WTC11 (cell line): ENCODE measurements around the gene PALD1. TPM values are rescaled to one million over a fixed set of nuclear protein-coding genes. Genes with fewer than 3 reads are reported as not detected.

Experiments
- ATAC-seq: fragments of 200-7000 bp; cut with Tn5 transposase; 2 replicates; pipeline ENCODE4 v1.10.0; 2021; ENCODE audit warnings: mild to moderate bottlenecking, moderate library complexity
- CTCF ChIA-PET: fragments of 300-600 bp; sonication (Branson Sonifier 250); formaldehyde crosslinking; loops from one replicate; lab custom pipeline; 2021; ENCODE audit warnings: antibody characterized with exemption; lab: Charles Lee
- POLR2A ChIA-PET: fragments of 350-600 bp; sonication (Branson Sonifier 250); formaldehyde crosslinking; loops from one replicate; lab custom pipeline; 2021; ENCODE audit warnings: antibody characterized with exemption; lab: Charles Lee
- DNase-seq: peaks from one replicate; pipeline ENCODE4 v3.0.0; 2021; ENCODE audit warnings: low spot score
- H3K27ac Mint-ChIP-seq: 2 replicates; pipeline ENCODE4 v1.8.0; 2021; ENCODE audit warnings: mixed read lengths
- H3K27me3 Mint-ChIP-seq: 2 replicates; pipeline ENCODE4 v1.8.0; 2021; ENCODE audit warnings: low read depth, mild to moderate bottlenecking, moderate library complexity, mixed read lengths
- H3K36me3 Mint-ChIP-seq: 2 replicates; pipeline ENCODE4 v1.8.0; 2021; ENCODE audit warnings: mixed read lengths
- H3K4me1 Mint-ChIP-seq: 2 replicates; pipeline ENCODE4 v1.8.0; 2022; ENCODE audit warnings: mixed read lengths
- H3K4me3 Mint-ChIP-seq: 2 replicates; pipeline ENCODE4 v1.8.0; 2021; ENCODE audit warnings: mild to moderate bottlenecking, moderate library complexity, mixed read lengths
- H3K9me3 Mint-ChIP-seq: 2 replicates; pipeline ENCODE4 v1.8.0; 2021; ENCODE audit warnings: mixed read lengths
- CREB1 ChIP-seq: sonication (generic); formaldehyde crosslinking; IDR thresholded peaks from 2 replicates; pipeline ENCODE4 v1.8.0; 2023; ENCODE audit warnings: mild to moderate bottlenecking, missing genetic modification reagents
- CREM ChIP-seq: sonication (generic); formaldehyde crosslinking; IDR thresholded peaks from 2 replicates; pipeline ENCODE4 v1.8.1; 2022; ENCODE audit warnings: mild to moderate bottlenecking, missing genetic modification reagents, moderate library complexity
- ETV6 ChIP-seq: sonication (generic); formaldehyde crosslinking; IDR thresholded peaks from 2 replicates; pipeline ENCODE4 v1.8.1; 2022; ENCODE audit warnings: mild to moderate bottlenecking, missing genetic modification reagents
- GRHL2 ChIP-seq: fragments of 250-450 bp; sonication (Bioruptor Pico); IDR thresholded peaks from 2 replicates; pipeline ENCODE4 v1.8.0; 2022; ENCODE audit warnings: mild to moderate bottlenecking, moderate library complexity; ENCODE audit not compliant: insufficient replicate concordance, severe bottlenecking
- KAT7 ChIP-seq: sonication (generic); formaldehyde crosslinking; IDR thresholded peaks from 2 replicates; pipeline ENCODE4 v1.8.1; 2023; ENCODE audit warnings: missing genetic modification reagents, mild to moderate bottlenecking, borderline replicate concordance
- NFE2L1 ChIP-seq: sonication (generic); formaldehyde crosslinking; IDR thresholded peaks from 2 replicates; pipeline ENCODE4 v1.8.1; 2023; ENCODE audit warnings: missing genetic modification reagents
- NFYB ChIP-seq: sonication (generic); formaldehyde crosslinking; conservative IDR thresholded peaks from 2 replicates; pipeline ENCODE4 v1.8.0; 2022; ENCODE audit warnings: low read depth, missing genetic modification reagents
- OVOL2 ChIP-seq: fragments of 250-450 bp; sonication (Bioruptor Pico); IDR thresholded peaks from 2 replicates; pipeline ENCODE4 v1.9.0; 2021; ENCODE audit warnings: mild to moderate bottlenecking, borderline replicate concordance
- RORB ChIP-seq: fragments of 250-450 bp; sonication (Bioruptor Pico); IDR thresholded peaks from 2 replicates; pipeline ENCODE4 v1.9.0; 2021; ENCODE audit warnings: mild to moderate bottlenecking
- TCF7 ChIP-seq: sonication (generic); formaldehyde crosslinking; IDR thresholded peaks from 2 replicates; pipeline ENCODE4 v1.8.0; 2022; ENCODE audit warnings: mild to moderate bottlenecking, low read depth, missing genetic modification reagents, moderate library complexity
- TEAD4 ChIP-seq: sonication (generic); formaldehyde crosslinking; IDR thresholded peaks from 2 replicates; pipeline ENCODE4 v1.8.0; 2022; ENCODE audit warnings: mild to moderate bottlenecking, missing genetic modification reagents
- ZNF671 ChIP-seq: fragments of 250-450 bp; sonication (Bioruptor Pico); IDR thresholded peaks from 2 replicates; pipeline ENCODE4 v1.8.0; 2021; ENCODE audit warnings: mild to moderate bottlenecking
- total RNA-seq: library from RNA; stranded (reverse); gene quantifications from 3 replicates; pipeline ENCODE4 v1.2.3, GENCODE V29; 2021
- TF ChIP-seq, protein P1 (sequence below): sonication (generic); formaldehyde crosslinking; IDR thresholded peaks from 2 replicates; pipeline ENCODE4 v1.8.1; 2023; ENCODE audit warnings: mild to moderate bottlenecking, missing genetic modification reagents, borderline replicate concordance
- TF ChIP-seq, protein P2 (sequence below): sonication (generic); formaldehyde crosslinking; IDR thresholded peaks from 2 replicates; pipeline ENCODE4 v1.8.1; 2022; ENCODE audit warnings: low read depth, mild to moderate bottlenecking, moderate library complexity, missing genetic modification reagents, borderline replicate concordance
- TF ChIP-seq, protein P3 (sequence below): sonication (generic); formaldehyde crosslinking; IDR thresholded peaks from 2 replicates; pipeline ENCODE4 v1.8.0; 2022; ENCODE audit warnings: mild to moderate bottlenecking, missing genetic modification reagents
- TF ChIP-seq, protein P4 (sequence below): sonication (generic); formaldehyde crosslinking; IDR thresholded peaks from 2 replicates; pipeline ENCODE4 v1.8.0; 2022; ENCODE audit warnings: missing genetic modification reagents
- TF ChIP-seq, protein P5 (sequence below): fragments of 250-450 bp; sonication (Bioruptor Pico); IDR thresholded peaks from 2 replicates; pipeline ENCODE4 v2.1.2; 2022; ENCODE audit warnings: mild to moderate bottlenecking, moderate library complexity
- TF ChIP-seq, protein P6 (sequence below): sonication (generic); formaldehyde crosslinking; IDR thresholded peaks from 2 replicates; pipeline ENCODE4 v1.8.0; 2023; ENCODE audit warnings: mild to moderate bottlenecking, missing genetic modification reagents

Gene PALD1
- total RNA-seq, 1 experiment from 2014 or later = 43.6 TPM

DNA sequence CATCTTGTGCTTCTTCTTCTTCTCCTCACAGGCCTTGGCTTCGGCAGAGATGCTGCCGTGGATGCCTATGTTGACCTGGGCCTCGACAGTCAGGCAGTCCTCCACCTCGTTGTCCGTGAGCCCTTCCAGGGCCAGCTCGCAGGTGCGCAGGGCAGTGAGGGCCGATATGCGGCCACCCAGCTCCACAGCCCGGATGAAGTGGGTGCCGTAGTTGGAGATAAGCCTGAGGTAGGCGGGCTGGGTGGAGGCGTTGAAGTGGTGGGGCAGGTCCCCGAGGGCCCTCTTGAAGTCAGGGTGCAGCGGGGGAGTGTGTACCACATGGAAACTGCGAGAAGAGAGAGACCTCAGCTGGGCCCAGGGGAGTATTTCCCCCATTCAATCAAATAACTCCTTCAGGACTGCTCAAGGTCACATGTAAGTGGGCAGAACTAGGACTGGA is 120.3 kb downstream of the PALD1 start (continued):
- TF ChIP-seq, protein P1, sequence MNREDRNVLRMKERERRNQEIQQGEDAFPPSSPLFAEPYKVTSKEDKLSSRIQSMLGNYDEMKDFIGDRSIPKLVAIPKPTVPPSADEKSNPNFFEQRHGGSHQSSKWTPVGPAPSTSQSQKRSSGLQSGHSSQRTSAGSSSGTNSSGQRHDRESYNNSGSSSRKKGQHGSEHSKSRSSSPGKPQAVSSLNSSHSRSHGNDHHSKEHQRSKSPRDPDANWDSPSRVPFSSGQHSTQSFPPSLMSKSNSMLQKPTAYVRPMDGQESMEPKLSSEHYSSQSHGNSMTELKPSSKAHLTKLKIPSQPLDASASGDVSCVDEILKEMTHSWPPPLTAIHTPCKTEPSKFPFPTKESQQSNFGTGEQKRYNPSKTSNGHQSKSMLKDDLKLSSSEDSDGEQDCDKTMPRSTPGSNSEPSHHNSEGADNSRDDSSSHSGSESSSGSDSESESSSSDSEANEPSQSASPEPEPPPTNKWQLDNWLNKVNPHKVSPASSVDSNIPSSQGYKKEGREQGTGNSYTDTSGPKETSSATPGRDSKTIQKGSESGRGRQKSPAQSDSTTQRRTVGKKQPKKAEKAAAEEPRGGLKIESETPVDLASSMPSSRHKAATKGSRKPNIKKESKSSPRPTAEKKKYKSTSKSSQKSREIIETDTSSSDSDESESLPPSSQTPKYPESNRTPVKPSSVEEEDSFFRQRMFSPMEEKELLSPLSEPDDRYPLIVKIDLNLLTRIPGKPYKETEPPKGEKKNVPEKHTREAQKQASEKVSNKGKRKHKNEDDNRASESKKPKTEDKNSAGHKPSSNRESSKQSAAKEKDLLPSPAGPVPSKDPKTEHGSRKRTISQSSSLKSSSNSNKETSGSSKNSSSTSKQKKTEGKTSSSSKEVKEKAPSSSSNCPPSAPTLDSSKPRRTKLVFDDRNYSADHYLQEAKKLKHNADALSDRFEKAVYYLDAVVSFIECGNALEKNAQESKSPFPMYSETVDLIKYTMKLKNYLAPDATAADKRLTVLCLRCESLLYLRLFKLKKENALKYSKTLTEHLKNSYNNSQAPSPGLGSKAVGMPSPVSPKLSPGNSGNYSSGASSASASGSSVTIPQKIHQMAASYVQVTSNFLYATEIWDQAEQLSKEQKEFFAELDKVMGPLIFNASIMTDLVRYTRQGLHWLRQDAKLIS (CRISPR knock-in tag) = no peak
- no peak for TF ChIP-seq NFYB (CRISPR knock-in tag)
- TF ChIP-seq, protein P2, sequence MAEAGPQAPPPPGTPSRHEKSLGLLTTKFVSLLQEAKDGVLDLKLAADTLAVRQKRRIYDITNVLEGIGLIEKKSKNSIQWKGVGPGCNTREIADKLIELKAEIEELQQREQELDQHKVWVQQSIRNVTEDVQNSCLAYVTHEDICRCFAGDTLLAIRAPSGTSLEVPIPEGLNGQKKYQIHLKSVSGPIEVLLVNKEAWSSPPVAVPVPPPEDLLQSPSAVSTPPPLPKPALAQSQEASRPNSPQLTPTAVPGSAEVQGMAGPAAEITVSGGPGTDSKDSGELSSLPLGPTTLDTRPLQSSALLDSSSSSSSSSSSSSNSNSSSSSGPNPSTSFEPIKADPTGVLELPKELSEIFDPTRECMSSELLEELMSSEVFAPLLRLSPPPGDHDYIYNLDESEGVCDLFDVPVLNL (CRISPR knock-in tag) = no peak

DNA sequence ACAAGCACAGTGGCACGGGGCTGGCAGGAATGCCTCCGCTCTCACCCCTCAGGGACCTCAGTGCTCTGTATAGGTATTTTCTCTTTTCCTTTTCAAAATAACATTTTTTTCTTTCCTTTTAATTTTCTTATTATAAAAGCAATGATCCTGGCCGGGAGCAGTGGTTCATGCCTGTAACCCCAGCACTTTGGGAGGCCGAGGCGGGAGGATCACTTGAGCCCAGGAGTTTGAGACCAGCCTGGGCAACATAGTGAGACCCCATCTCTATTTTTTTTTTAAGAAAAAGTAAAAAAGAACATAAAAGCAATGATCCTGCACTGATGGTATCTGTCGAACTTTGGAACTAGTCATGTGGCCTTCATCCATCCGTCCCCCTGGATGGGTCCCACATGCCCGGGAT is 120.8 kb downstream of the PALD1 start:
- CTCF ChIA-PET = interaction anchor here (0.7 kb wide), 1 partner anchor 40 kb away, joined by 3 read pairs; no protein-coding TSS in a partner anchor
- Mint-ChIP-seq H3K36me3 (no peaks in the 10 kb centered on the region), H3K27me3 (no peaks in the 10 kb centered on the region), H3K4me3 (no peak overlapping the region), H3K27ac (no peak overlapping the region), H3K4me1 (peaks cover 15% of the 10 kb centered on the region), H3K9me3 (no peaks in the 10 kb centered on the region)
- ATAC-seq (no peak), DNase-seq (no peak)
- POLR2A ChIA-PET = no interaction called here
- TF ChIP-seq, protein P3, sequence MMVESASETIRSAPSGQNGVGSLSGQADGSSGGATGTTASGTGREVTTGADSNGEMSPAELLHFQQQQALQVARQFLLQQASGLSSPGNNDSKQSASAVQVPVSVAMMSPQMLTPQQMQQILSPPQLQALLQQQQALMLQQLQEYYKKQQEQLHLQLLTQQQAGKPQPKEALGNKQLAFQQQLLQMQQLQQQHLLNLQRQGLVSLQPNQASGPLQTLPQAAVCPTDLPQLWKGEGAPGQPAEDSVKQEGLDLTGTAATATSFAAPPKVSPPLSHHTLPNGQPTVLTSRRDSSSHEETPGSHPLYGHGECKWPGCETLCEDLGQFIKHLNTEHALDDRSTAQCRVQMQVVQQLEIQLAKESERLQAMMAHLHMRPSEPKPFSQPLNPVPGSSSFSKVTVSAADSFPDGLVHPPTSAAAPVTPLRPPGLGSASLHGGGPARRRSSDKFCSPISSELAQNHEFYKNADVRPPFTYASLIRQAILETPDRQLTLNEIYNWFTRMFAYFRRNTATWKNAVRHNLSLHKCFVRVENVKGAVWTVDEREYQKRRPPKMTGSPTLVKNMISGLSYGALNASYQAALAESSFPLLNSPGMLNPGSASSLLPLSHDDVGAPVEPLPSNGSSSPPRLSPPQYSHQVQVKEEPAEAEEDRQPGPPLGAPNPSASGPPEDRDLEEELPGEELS (CRISPR knock-in tag) = no peak
- TF ChIP-seq CREB1 (no peak), ZNF671 (CRISPR knock-in tag) (no peak), OVOL2 (CRISPR knock-in tag) (no peak), TCF7 (CRISPR knock-in tag) (no peak), KAT7 (CRISPR knock-in tag) (no peak), NFE2L1 (CRISPR knock-in tag) (no peak), CREM (no peak), TEAD4 (CRISPR knock-in tag) (no peak), GRHL2 (CRISPR knock-in tag) (no peak), ETV6 (CRISPR knock-in tag) (no peak), RORB (CRISPR knock-in tag) (no peak)
- TF ChIP-seq, protein P4, sequence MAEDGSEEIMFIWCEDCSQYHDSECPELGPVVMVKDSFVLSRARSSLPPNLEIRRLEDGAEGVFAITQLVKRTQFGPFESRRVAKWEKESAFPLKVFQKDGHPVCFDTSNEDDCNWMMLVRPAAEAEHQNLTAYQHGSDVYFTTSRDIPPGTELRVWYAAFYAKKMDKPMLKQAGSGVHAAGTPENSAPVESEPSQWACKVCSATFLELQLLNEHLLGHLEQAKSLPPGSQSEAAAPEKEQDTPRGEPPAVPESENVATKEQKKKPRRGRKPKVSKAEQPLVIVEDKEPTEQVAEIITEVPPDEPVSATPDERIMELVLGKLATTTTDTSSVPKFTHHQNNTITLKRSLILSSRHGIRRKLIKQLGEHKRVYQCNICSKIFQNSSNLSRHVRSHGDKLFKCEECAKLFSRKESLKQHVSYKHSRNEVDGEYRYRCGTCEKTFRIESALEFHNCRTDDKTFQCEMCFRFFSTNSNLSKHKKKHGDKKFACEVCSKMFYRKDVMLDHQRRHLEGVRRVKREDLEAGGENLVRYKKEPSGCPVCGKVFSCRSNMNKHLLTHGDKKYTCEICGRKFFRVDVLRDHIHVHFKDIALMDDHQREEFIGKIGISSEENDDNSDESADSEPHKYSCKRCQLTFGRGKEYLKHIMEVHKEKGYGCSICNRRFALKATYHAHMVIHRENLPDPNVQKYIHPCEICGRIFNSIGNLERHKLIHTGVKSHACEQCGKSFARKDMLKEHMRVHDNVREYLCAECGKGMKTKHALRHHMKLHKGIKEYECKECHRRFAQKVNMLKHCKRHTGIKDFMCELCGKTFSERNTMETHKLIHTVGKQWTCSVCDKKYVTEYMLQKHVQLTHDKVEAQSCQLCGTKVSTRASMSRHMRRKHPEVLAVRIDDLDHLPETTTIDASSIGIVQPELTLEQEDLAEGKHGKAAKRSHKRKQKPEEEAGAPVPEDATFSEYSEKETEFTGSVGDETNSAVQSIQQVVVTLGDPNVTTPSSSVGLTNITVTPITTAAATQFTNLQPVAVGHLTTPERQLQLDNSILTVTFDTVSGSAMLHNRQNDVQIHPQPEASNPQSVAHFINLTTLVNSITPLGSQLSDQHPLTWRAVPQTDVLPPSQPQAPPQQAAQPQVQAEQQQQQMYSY (CRISPR knock-in tag) = no peak
- TF ChIP-seq, protein P5, sequence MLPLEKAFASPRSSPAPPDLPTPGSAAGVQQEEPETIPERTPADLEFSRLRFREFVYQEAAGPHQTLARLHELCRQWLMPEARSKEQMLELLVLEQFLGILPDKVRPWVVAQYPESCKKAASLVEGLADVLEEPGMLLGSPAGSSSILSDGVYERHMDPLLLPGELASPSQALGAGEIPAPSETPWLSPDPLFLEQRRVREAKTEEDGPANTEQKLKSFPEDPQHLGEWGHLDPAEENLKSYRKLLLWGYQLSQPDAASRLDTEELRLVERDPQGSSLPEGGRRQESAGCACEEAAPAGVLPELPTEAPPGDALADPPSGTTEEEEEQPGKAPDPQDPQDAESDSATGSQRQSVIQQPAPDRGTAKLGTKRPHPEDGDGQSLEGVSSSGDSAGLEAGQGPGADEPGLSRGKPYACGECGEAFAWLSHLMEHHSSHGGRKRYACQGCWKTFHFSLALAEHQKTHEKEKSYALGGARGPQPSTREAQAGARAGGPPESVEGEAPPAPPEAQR (CRISPR knock-in tag) = no peak
- TF ChIP-seq, protein P6, sequence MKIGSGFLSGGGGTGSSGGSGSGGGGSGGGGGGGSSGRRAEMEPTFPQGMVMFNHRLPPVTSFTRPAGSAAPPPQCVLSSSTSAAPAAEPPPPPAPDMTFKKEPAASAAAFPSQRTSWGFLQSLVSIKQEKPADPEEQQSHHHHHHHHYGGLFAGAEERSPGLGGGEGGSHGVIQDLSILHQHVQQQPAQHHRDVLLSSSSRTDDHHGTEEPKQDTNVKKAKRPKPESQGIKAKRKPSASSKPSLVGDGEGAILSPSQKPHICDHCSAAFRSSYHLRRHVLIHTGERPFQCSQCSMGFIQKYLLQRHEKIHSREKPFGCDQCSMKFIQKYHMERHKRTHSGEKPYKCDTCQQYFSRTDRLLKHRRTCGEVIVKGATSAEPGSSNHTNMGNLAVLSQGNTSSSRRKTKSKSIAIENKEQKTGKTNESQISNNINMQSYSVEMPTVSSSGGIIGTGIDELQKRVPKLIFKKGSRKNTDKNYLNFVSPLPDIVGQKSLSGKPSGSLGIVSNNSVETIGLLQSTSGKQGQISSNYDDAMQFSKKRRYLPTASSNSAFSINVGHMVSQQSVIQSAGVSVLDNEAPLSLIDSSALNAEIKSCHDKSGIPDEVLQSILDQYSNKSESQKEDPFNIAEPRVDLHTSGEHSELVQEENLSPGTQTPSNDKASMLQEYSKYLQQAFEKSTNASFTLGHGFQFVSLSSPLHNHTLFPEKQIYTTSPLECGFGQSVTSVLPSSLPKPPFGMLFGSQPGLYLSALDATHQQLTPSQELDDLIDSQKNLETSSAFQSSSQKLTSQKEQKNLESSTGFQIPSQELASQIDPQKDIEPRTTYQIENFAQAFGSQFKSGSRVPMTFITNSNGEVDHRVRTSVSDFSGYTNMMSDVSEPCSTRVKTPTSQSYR (CRISPR knock-in tag) = no peak
